Endodermal cell (in vitro differentiated cells): ENCODE measurements around the gene MYH7. TPM values are rescaled to one million over a fixed set of nuclear protein-coding genes. Genes with fewer than 3 reads are reported as not detected.
A peak's percentile ranks its signal among the peaks of the same experiment; 100 is the strongest.
"Not testable (repeated sequence)": the region's sequence is repeated elsewhere in the genome, so short reads cannot be mapped to it uniquely, and the experiment has no call there.

Experiments used
- DNase-seq: peaks from one replicate; pipeline ENCODE4 v3.0.0-alpha.2; 2017
- H3K27ac ChIP-seq: 2 replicates; pipeline ENCODE4 v1.5.1; 2013; ENCODE audit warnings: mild to moderate bottlenecking, low read depth, low read length, moderate library complexity
- H3K27me3 ChIP-seq: 2 replicates; pipeline ENCODE4 v1.6.1; 2013; ENCODE audit warnings: mild to moderate bottlenecking, low read length, moderate library complexity; ENCODE audit not compliant: insufficient read depth, control insufficient read depth, poor library complexity, severe bottlenecking
- H3K36me3 ChIP-seq: 2 replicates; pipeline ENCODE4 v1.7.0; 2013; ENCODE audit warnings: mild to moderate bottlenecking, low read length, moderate library complexity; ENCODE audit not compliant: control insufficient read depth, insufficient read depth
- H3K4me1 ChIP-seq: one replicate; pipeline ENCODE4 v1.7.0; 2013; ENCODE audit warnings: low read length; ENCODE audit not compliant: control insufficient read depth, insufficient read depth
- H3K4me3 ChIP-seq: 2 replicates; pipeline ENCODE4 v1.5.1; 2013; ENCODE audit warnings: mild to moderate bottlenecking, low read length, moderate library complexity
- H3K9ac ChIP-seq: 2 replicates; pipeline ENCODE4 v1.6.1; 2013; ENCODE audit warnings: mild to moderate bottlenecking, low read length, moderate library complexity; ENCODE audit not compliant: poor library complexity, severe bottlenecking; ENCODE audit errors: extremely low read depth
- H3K9me3 ChIP-seq: 2 replicates; pipeline ENCODE4 v1.6.1; 2013; ENCODE audit warnings: mild to moderate bottlenecking, low read length, moderate library complexity; ENCODE audit not compliant: control insufficient read depth
- H3K27ac Mint-ChIP-seq: 2 replicates; pipeline ENCODE4 v1.8.0; 2020; ENCODE audit warnings: mixed read lengths
- H3K27me3 Mint-ChIP-seq: 2 replicates; pipeline ENCODE4 v1.8.0; 2021; ENCODE audit warnings: mild to moderate bottlenecking, mixed read lengths; ENCODE audit not compliant: insufficient read depth
- H3K36me3 Mint-ChIP-seq: 2 replicates; pipeline ENCODE4 v1.8.0; 2020; ENCODE audit warnings: low read depth, mixed read lengths
- H3K4me1 Mint-ChIP-seq: 2 replicates; pipeline ENCODE4 v1.8.0; 2020; ENCODE audit warnings: mixed read lengths
- H3K4me3 Mint-ChIP-seq: 2 replicates; pipeline ENCODE4 v1.8.0; 2020; ENCODE audit warnings: mild to moderate bottlenecking, moderate library complexity, mixed read lengths
- H3K9me3 Mint-ChIP-seq: 2 replicates; pipeline ENCODE4 v1.8.0; 2020; ENCODE audit warnings: mild to moderate bottlenecking, mixed read lengths
- CTCF ChIP-seq: fragments of 200-600 bp; sonication (generic); conservative IDR thresholded peaks from 2 replicates; pipeline ENCODE4 v1.5.0; 2021; ENCODE audit warnings: antibody characterized with exemption, mild to moderate bottlenecking
- WGBS, 2 experiments: methylation state at CpG; one replicate each; pipeline versions ENCODE4 v1.1.5 to v1.1.7; 2013; ENCODE audit warnings: missing lambda C conversion rate in 2 of 2, mixed read lengths in 1 of 2; ENCODE audit not compliant: insufficient coverage in 1 of 2, insufficient read length in 1 of 2; 5-methylcytosine and 5-hydroxymethylcytosine counted together
- total RNA-seq, 2 donors: library from RNA; stranded (reverse); fragmentation: NEBNext Ultra II Directional in 1 of 2; extraction: Animal tissue kit (Norgen Biotek cat#: 25700) in 1 of 2; gene quantifications; 2 replicates in 1 of 2; 3 replicates in 1 of 2; pipeline ENCODE4 v1.2.1, GENCODE V29; 2021

MYH7 gene
- total RNA-seq, 2 donors from 2014 or later, result 0.55 TPM; not detected in 1

- no peak overlapping the region for H3K27ac Mint-ChIP-seq
These were observed 38.6 kb downstream of the MYH7 start for GRCh38 chr14:23396781-23397407.

GRCh38 chr14:23396126-23396525 lies 39.3 kb downstream of the MYH7 start:
- H3K9me3 ChIP-seq, result no peaks in the 10 kb centered on the region
- DNase-seq, result no peak
- Mint-ChIP-seq H3K27ac (no peak overlapping the region), H3K9me3 (no peaks in the 10 kb centered on the region), H3K4me1 (peaks cover 5% of the 10 kb centered on the region), H3K4me3 (no peak overlapping the region), H3K36me3 (no peaks in the 10 kb centered on the region), H3K27me3 (peaks cover 27% of the 10 kb centered on the region)
- no peaks in the 10 kb centered on the region for H3K4me1 ChIP-seq
- no peak overlapping the region for H3K4me3 ChIP-seq
- no peak overlapping the region for H3K9ac ChIP-seq
- H3K27me3 ChIP-seq, result peaks cover 7% of the 10 kb centered on the region
- no peaks in the 10 kb centered on the region for H3K36me3 ChIP-seq
- 88 to 91% methylated on average over 9 to 10 of the region's 10 CpGs for WGBS, 2 experiments
- no peak for TF ChIP-seq CTCF
- no peak overlapping the region for H3K27ac ChIP-seq

More at GRCh38 chr14:23396781-23397407, 38.6 kb downstream of the MYH7 start:
- Histone ChIP-seq H3K9me3 (no peaks in the 10 kb centered on the region), H3K4me3 (no peak overlapping the region), H3K4me1 (no peaks in the 10 kb centered on the region), H3K9ac (no peak overlapping the region), H3K36me3 (no peaks in the 10 kb centered on the region), H3K27ac (no peak overlapping the region), H3K27me3 (peaks cover 5% of the 10 kb centered on the region)
- Mint-ChIP-seq H3K27me3 (peaks cover 33% of the 10 kb centered on the region), H3K4me1 (peaks cover 5% of the 10 kb centered on the region), H3K36me3 (no peaks in the 10 kb centered on the region), H3K9me3 (no peaks in the 10 kb centered on the region), H3K4me3 (no peak overlapping the region)
- 90 to 97% methylated on average over 4 to 10 of the region's 10 CpGs for WGBS, 2 experiments
- no peak for DNase-seq
- TF ChIP-seq CTCF, result no peak

GRCh38 chr14:23392613-23393012 lies 42.8 kb downstream of the MYH7 start:
- peaks cover 5% of the 10 kb centered on the region for H3K4me1 Mint-ChIP-seq
- Histone ChIP-seq H3K36me3 (no peaks in the 10 kb centered on the region), H3K27ac (no peak overlapping the region)

GRCh38 chr14:23389871-23390270 lies 45.6 kb downstream of the MYH7 start:
- not testable (repeated sequence) for H3K4me1 ChIP-seq, H3K4me3 ChIP-seq, H3K4me3 Mint-ChIP-seq, DNase-seq, H3K36me3 Mint-ChIP-seq, H3K4me1 Mint-ChIP-seq, H3K36me3 ChIP-seq, H3K9ac ChIP-seq, H3K9me3 Mint-ChIP-seq, H3K27ac ChIP-seq, H3K27ac Mint-ChIP-seq, H3K9me3 ChIP-seq
- H3K27me3 Mint-ChIP-seq, result peaks cover 24% of the 10 kb centered on the region
- peaks cover 14% of the 10 kb centered on the region for H3K27me3 ChIP-seq
- 96% methylated on average over 3 of the region's 19 CpGs; no CpG with 5 or more reads in 1 of the 2 experiments for WGBS, 2 experiments

More at GRCh38 chr14:23392613-23393012, 42.8 kb downstream of the MYH7 start:
- Mint-ChIP-seq H3K9me3 (no peaks in the 10 kb centered on the region), H3K4me3 (no peak overlapping the region), H3K36me3 (no peaks in the 10 kb centered on the region), H3K27ac (no peak overlapping the region), H3K27me3 (peaks cover 36% of the 10 kb centered on the region)
- H3K9me3 ChIP-seq, result no peaks in the 10 kb centered on the region
- 80 to 88% methylated on average over 6 to 7 of the region's 7 CpGs for WGBS, 2 experiments
- no peaks in the 10 kb centered on the region for H3K4me1 ChIP-seq
- peak; percentile 21 for TF ChIP-seq CTCF
- no peak for DNase-seq
- no peak overlapping the region for H3K4me3 ChIP-seq
- no peak overlapping the region for H3K9ac ChIP-seq
- peaks cover 14% of the 10 kb centered on the region for H3K27me3 ChIP-seq
